Measurements from ENCODE around the gene ATP8B2. TPM values are rescaled to one million over a fixed set of nuclear protein-coding genes. Genes with fewer than 3 reads are reported as not detected.

ATP8B2 gene
- total and polyA plus RNA-seq, 10 of the 15 experiments (the other 5 are each of a cell fraction or from before 2014, with no cell fraction given), result 0.44 to 61.8 (median 15.0) TPM

GRCh38 chr1:154379301-154379700, 54.0 kb downstream of the ATP8B2 start:
- Histone ChIP-seq H3K27me3 (replicated peaks in 1 of 2; ENCODE audit: control insufficient read depth in 2 of 2, insufficient read depth in 2 of 2, low read length in 1 of 2) (no peaks in the 10 kb centered on the region), H3K4me3 (no peak overlapping the region), H3K36me3 (ENCODE audit: control insufficient read depth in 2 of 2, insufficient read depth in 2 of 2, low read length in 1 of 2) (no peaks in the 10 kb centered on the region), H3K27ac (ENCODE audit: control insufficient read depth, insufficient read depth) (no peak overlapping the region), H3K4me2 (ENCODE audit: control insufficient read depth, insufficient read depth) (no peak overlapping the region), H2AFZ (ENCODE audit: control insufficient read depth, low read depth, low read length) (no peak overlapping the region), H3K4me1 (ENCODE audit: control insufficient read depth, insufficient read depth, low read length) (no peaks in the 10 kb centered on the region), H4K20me1 (ENCODE audit: control insufficient read depth, insufficient read depth) (no peaks in the 10 kb centered on the region), H3K9ac (ENCODE audit: control insufficient read depth, insufficient read depth, low read length) (no peak overlapping the region), H3K9me3 (replicated peaks; ENCODE audit: control insufficient read depth, insufficient read depth, low read length) (no peaks in the 10 kb centered on the region), H3K79me2 (ENCODE audit: control insufficient read depth, insufficient read depth, low read length) (no peaks in the 10 kb centered on the region)
- BruUV-seq (replicated peaks), result no TSS peak
- in situ Hi-C loops (cut with MboI) (no loop called here), intact Hi-C loops (cut with micrococcal nuclease; ENCODE audit: unreplicated experiment) (no loop called here)
- ATAC-seq (no peak), FAIRE-seq (no peak), DNase-seq (ENCODE audit: low read depth, low spot score) (no peak)
- ChIA-PET SMC1A (ENCODE audit: uncharacterized antibody, unreplicated experiment) (no interaction called here), RAD21 (ENCODE audit: unreplicated experiment) (no interaction called here), CTCF (no interaction called here), POLR2A (no interaction called here)
- no peak for TF ChIP-seq PML (IDR thresholded peaks at IDR 0.05; ENCODE audit: low read length)
- no peak for TF ChIP-seq HDAC2 (IDR thresholded peaks at IDR 0.05)
- TF ChIP-seq USF1 (IDR thresholded peaks at IDR 0.05; ENCODE audit: borderline replicate concordance, extremely low read length, insufficient read depth, low read depth, low read length), result no peak
- no peak for TF ChIP-seq BCL11A (IDR thresholded peaks at IDR 0.05; ENCODE audit: low read depth, low read length)
- no peak for TF ChIP-seq HDGF (IDR thresholded peaks at IDR 0.05)
- 78% methylated on average over 16 of the region's 16 CpGs for WGBS (ENCODE audit: insufficient coverage, insufficient replicate concordance, low lambda C conversion rate, missing lambda C conversion rate)

GRCh38 chr1:154384650-154385489, 59.5 kb downstream of the ATP8B2 start:
- ChIA-PET CTCF (interaction anchor here (0.7 to 3.2 kb wide), 7 partner anchors 15 to 83 kb away, joined by 3 to 12 read pairs (median 3); no protein-coding TSS in a partner anchor), POLR2A (interaction anchor here (0.6 to 2.0 kb wide), 5 partner anchors 9 to 71 kb away, joined by 3 to 5 read pairs (median 4); no protein-coding TSS in a partner anchor), RAD21 (ENCODE audit: unreplicated experiment) (interaction anchor here (1.3 to 3.9 kb wide), 5 partner anchors 9 to 112 kb away, joined by 5 to 42 read pairs (median 7); no protein-coding TSS in a partner anchor), SMC1A (ENCODE audit: uncharacterized antibody, unreplicated experiment) (interaction anchor here (0.6 to 4.5 kb wide), 4 partner anchors 15 to 484 kb away, joined by 3 to 41 read pairs (median 4); partner anchors contain the start of gene IL6R)
- FAIRE-seq, result no peak
- Histone ChIP-seq H3K9me3 (replicated peaks; ENCODE audit: control insufficient read depth, insufficient read depth, low read length) (no peaks in the 10 kb centered on the region), H3K27ac (ENCODE audit: control insufficient read depth, insufficient read depth) (no peak overlapping the region), H3K4me1 (ENCODE audit: control insufficient read depth, insufficient read depth, low read length) (no peaks in the 10 kb centered on the region; the same call in 1 of the 2 replicates), H2AFZ (ENCODE audit: control insufficient read depth, low read depth, low read length) (0 out of 2 replicates have a peak overlapping the region, but pooled peaks have one; percentile 4), H3K36me3 (ENCODE audit: control insufficient read depth in 2 of 2, insufficient read depth in 2 of 2, low read length in 1 of 2) (no peaks in the 10 kb centered on the region), H3K27me3 (replicated peaks in 1 of 2; ENCODE audit: control insufficient read depth in 2 of 2, insufficient read depth in 2 of 2, low read length in 1 of 2) (no peaks in the 10 kb centered on the region), H3K4me2 (ENCODE audit: control insufficient read depth, insufficient read depth) (no peak overlapping the region), H3K9ac (ENCODE audit: control insufficient read depth, insufficient read depth, low read length) (no peak overlapping the region), H4K20me1 (ENCODE audit: control insufficient read depth, insufficient read depth) (no peaks in the 10 kb centered on the region), H3K79me2 (ENCODE audit: control insufficient read depth, insufficient read depth, low read length) (no peaks in the 10 kb centered on the region), H3K4me3 (no peak overlapping the region)
- WGBS (ENCODE audit: insufficient coverage, insufficient replicate concordance, low lambda C conversion rate, missing lambda C conversion rate), result 75% methylated on average over 8 of the region's 8 CpGs
- no peak for DNase-seq (ENCODE audit: low read depth, low spot score)
- in situ Hi-C loops (cut with MboI) (no loop called here), intact Hi-C loops (cut with micrococcal nuclease; ENCODE audit: unreplicated experiment) (no loop called here)
- BruUV-seq (replicated peaks), result no TSS peak
- TF ChIP-seq JUNB (IDR thresholded peaks at IDR 0.05) (peak; percentile 13; the same call in 1 of the 2 replicates), ZZZ3 (IDR thresholded peaks at IDR 0.05; ENCODE audit: control insufficient read depth, insufficient read length, low read depth) (no peak)
- ATAC-seq, result no peak
